GM18909 (cell line): ENCODE results near the gene MTHFSD.

Experiments used
- ATAC-seq: cut with Tn5 transposase; IDR thresholded peaks from one replicate; pipeline ENCODE4 v1.9.1; 2021; ENCODE audit warnings: mild to moderate bottlenecking; ENCODE audit not compliant: unreplicated experiment, poor library complexity

Gene MTHFSD

DNA sequence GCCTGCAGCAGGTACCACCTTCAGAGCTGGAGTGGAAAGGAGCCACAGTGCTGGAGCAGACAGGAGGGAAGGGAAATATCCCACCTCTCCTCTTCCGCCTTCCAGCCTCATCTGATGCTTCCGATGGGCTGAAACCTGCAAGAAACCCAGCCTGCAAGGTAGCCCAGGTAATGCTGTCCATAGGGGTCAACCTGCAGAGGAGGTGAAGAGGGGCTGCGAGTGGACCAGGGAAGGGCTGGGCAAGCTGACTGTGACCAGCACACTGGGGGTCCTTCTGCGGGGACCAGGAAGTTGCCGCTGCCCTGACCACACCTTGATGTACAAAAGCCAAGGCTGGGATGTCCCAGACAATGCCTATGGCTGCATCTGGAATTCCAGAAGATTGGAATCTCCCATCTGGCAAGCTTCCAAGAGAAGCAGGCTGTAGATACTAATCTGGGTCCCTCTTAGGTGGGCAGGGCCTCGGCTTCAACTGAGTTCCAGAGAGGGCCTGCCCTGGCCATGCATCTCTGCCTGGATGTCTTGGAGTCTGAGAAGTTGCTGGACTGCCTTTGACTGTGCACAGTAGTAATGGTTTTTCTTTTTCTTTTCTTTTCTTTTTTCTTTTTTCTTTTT lies 29.1 kb upstream of the MTHFSD start:
- ATAC-seq = no peak

DNA sequence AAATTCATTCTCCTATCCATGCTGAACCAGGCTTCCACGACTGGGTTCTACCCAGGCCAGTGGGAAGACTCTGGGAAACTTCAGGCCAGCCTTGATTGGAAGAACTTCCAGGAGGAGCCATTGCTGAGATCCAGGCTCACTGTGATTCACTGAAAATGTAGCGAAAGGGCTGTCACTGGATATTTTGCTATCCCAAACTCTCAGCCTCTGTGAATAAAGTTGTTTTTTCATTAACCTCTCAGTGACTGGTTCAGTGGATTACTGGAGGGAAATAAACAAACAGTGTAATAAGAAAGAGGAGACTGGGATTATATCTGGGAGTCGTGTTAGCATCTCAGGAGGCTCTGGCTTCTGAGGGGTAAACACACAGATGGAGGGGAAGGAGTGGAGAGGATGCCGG lies 26.4 kb upstream of the MTHFSD start:
- no peak for ATAC-seq

DNA sequence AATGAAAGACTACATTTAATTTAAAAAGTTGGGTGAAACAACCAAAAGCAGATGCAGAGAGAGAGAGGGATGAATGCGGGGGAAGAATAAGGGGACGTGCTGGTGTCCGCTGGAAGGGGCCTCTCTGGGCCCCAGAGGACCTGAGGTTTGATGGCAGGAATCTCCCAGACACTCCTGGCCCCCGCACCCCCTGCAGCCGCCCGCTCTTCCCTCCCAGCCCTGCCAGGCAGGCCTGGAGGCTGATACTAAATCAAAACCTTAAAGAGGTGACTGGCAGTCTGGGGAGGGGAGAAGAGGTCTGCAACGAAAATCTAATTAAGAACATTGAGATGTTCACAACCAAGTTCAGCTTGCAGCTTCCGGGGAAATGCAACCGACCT lies 25.7 kb upstream of the MTHFSD start:
- ATAC-seq = no peak

DNA sequence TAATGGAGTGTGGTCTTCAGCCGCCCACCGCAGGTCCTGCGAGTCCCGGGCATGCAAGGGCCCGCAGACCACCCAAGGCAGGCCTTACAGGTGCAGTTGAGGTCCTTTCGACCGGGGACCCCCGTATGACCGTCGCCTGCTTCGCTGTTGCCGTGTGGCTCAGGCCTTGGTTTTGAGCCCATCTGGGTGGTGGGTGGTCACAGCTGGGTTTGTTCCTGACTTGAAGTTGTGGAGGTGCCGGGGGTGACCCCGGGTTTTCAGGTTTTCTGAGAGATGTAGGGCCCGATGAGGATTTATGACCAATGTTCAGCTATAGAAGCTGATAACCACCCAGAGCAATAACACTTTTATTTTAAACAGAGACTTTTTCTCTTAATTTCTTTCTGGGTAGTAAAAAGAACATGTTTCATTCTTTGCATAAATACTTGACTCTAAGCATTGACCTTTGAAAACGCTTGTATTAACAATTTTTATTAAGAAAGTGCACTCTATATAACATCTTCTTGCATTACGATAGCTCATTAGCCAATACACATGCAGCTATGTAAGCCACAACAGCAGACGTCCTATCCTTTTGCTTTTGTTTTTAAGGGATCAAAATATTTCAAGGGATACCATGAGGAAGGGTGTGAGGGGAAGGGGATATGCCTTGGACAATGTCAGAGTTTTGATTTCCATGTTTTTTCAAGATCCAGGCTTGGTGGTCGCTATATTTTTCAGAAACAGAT lies 25.2 kb upstream of the MTHFSD start:
- no peak for ATAC-seq

DNA sequence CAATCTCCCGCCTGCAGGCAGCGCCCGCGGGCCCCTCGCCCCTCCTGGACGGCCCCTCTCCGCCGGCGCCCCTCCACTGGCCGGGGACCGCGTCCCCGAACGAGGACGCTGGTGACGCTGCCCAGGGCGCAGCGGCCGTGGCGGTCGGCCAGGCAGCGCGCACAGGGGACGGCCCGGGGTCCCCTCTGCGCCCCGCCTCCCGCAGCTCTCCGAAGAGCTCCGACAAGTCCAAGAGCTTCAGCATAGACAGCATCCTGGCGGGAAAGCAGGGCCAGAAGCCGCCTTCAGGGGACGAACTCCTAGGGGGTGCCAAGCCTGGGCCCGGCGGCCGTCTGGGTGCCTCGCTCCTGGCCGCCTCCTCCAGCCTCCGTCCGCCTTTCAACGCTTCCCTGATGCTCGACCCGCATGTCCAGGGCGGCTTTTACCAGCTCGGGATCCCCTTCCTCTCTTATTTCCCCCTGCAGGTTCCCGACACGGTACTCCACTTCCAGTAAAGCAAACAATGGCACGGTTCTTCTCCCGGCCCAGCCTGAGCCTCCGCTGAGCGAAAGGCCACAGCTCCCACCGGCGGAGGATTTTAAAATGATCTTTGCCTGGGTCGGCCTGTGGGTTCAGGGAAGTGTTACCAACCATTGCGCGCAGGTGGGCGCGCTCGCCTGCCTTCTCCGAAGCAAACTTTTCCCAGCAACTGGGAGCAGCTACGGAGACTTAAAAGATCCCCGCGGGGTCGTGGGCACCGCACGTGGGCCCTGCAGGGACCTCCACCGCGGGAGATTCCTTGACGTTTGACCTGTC lies 24.4 kb upstream of the MTHFSD start:
- no peak for ATAC-seq

DNA sequence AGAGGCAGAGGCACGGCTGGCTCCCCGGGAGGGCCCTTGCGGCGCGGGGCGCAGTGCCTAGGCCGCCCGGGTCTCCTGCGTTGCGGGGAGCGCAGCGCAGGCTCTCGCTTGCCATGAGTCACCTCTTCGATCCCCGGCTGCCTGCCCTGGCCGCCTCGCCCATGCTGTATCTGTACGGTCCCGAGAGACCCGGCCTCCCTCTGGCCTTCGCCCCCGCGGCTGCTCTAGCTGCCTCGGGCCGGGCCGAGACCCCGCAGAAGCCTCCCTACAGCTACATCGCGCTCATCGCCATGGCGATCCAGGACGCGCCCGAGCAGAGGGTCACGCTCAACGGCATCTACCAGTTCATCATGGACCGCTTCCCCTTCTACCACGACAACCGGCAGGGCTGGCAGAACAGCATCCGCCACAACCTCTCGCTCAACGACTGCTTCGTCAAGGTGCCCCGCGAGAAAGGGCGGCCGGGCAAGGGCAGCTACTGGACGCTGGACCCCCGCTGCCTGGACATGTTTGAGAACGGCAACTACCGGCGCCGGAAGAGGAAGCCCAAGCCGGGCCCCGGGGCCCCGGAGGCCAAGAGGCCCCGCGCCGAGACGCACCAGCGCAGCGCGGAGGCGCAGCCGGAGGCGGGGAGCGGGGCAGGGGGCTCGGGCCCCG lies 23.7 kb upstream of the MTHFSD start:
- ATAC-seq = no peak

DNA sequence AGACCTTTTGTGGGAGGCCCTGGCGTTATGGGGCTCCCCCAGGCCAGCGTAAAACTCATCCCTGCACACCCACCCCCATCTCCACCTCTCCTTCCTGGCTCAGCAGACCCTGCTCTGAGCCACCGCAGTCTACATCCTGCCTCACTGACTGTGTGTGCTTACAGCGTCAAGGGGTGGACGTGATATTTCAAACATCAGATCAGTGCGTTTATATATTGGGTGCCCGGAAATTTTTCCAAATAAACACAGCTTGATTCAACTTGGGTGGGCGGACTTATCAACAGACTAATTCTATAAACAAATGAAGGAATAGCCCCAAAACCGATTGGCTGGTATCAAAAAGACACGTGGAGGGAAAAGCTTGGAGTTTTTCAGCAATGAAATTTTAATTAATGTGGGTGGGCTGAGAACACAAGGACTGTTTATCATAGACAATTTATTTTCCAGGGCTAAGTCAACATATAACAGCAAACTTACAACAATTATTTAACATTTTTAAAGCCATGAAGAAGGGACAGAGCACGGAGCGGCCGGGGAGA lies 23.1 kb upstream of the MTHFSD start, which contains the start of gene FOXL1:
Gene FOXL1, plus strand, starts transcription at position 489 of the 539 bp plus-strand sequence. CDS start 175 bp downstream, outside the sequence.
- no peak for ATAC-seq

DNA sequence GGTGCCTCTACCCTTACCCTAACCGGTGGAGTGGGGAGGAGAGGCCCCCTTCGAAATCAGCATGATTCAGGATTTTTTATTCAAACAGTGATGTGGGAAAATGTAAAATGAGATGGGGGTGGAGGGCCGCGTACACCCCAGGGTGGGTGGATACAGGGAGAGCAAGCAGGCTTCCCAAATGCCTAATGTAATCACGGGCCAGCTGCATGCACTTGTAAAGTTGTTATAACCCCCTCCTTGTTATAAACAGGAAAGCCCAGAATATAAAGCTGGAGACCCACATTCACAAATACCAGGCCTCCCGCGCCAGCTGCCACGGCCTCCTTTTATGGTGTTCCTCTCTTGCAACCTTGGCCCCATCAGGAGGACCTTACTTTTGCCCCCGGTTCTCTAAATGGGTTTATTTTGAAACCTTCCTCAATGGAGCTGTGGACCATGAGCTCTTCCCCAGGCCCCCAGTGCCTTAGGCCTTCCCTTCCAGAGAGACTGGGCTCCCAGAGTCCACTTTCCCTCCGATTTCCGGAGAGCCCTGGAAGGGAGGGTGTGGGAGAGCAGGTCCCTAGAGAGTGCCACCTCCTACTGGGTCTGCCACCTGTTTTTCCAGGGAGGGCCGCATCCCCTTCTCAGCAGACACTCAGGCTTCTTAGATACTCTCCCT lies 22.4 kb upstream of the MTHFSD start:
- ATAC-seq = no peak

DNA sequence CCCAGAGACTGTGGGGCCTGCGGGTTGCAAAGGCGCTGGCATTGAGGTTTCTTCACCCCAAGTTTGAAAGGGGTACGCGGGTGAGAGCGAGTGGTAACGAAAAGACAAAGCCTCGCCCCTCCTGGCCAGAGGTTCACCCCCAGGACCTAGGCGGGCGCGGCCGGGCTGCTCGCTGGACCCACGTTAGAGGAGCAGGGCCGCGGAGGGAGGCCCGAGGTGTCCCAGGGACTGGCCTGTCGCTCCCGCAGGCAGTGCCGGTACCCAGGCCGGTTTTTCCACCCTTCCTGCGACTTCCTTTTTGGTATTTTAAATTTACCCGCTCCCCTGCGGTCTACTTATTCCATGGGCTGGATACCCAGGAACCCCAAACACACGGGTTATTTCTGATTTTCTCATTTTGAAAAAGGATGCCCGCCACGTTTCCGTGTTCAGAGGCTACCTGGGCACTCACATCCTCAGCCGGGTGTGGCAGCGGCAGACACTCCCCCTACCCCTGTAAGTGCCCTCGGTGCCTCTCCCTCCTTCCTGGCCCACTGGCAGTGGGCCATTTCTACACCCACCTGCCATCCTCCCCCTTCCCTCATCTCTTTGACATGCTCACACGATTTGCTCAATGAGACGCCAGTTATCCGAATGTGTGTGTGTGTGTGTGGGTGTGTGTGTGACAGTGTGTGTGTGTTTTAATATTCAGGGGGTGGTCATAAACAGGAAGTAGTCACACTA lies 21.7 kb upstream of the MTHFSD start:
- ATAC-seq = no peak

DNA sequence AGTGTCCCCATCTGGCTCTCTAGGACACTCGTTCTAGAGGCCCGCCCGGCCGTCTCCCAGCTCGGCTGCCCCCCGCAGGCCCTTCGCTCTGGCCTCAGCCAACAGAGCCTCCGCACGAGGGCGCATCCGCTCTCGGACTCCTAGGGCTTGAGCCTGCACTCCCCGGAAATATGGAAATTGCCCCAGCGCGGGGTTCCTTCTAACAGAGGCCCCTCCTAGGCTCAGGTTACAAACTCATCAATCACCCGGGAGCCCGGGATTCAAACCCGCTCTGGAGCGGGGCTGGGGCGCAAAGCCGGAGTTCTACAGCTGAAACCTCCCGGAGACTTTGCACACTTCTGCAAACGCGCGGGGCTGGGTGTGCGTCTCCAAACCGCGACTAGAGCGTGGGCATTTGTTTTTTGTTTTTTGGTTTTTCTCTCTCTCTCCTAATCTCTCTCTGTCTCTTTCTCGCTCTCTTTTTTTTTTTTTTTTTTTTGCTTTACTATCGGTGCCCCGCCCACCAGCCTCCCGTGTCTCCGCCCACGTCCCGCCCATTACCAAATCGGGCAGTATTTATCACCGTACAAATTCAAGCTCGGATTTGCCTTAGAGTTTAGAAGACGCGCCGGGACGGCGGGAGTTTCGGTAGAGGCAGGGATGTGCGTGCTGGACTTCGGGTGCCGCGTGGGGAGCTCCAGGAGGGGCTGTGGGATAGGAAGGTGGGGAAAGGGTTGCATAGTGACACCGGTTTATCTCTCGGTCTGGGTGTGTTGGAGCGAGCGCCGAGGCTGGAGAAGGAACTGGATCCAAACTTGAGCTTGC lies 20.9 kb upstream of the MTHFSD start:
- no peak for ATAC-seq

DNA sequence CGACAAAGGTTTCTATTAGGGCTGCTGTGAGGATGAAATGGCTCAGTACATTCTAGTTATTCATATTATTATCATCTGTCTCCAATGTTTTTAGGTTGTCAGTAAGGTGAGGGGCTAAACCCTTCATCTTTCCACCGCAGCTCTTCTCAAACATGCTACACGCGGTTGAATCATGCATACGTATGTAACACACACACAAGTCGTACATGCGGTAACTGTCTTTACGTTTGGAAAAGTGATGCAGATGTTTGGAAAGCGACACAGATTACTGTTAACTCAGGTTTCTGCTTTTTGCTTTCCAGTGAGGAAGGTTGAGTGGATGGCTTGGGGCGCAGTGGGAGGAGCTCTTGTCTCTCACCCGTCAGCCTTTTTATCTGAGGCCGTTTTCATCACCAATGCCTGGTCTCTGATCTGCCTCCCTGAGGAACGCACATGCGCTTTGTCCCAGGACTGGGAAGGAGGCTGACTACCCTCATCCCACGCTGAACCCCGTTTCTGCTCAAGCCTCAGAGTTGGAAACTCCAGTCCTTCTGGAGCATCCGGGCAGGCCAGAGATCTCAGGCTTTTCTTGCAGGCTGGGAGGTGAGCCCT lies 20.2 kb upstream of the MTHFSD start:
- ATAC-seq = no peak

DNA sequence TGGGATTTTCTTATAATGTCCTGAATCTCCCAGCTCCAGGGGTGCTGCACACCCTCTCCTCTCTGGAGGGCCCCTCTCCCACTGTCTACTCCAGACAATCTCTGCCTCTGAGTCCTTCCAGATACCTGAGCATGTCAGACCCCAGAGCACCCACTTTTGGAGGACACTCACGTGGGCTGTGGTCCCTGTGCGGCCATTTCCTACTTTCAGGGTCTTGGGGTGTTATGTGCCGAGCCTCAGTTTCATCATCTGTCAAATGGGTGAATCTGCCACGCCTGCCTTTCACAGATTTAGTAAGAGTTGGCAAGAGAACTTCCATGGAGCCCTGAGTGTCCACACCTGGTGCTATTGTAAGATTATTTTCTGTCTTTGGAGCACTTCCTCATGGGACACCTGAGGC lies 19.6 kb upstream of the MTHFSD start:
- no peak for ATAC-seq

DNA sequence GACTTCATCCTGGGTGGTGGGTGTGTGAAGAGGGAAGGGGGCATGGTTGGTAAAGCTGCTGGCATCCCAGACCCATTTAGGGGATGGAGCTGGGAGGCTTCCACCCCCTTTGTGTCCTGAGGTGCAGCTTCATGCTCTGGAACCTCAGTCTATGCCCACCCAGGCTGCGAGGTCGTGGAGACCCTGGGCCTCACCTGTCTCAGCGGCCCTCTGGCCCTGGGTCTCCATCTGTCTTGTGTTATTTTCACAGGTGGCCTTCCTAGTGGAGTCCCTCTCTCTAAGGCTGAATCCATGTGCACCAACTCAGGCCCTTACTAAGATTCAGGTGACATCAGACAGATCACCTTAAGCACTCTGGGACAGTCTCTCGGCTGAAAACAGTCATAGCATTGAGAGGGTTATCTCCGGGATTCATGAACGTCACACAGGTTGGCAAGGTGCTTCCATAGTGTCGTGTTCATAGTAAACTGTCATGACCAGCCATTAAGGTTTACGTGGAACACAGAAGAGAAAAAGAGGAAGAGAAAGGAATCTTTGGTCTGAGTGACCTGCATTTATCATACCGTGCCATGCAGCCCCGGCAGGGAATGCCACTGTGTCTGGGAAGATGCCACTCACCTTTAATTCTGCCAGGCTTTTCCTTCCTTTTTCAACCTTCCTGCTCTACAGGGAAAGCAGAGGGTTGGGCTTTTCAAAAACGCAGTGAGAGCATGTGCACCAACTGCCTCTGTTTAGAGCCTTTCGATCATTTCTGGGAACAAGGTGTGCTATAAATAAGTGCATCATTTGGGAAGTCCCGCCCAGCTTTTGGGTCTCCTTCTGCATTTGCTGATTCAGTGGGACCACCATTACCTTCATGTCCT lies 18.8 kb upstream of the MTHFSD start:
- no peak for ATAC-seq

DNA sequence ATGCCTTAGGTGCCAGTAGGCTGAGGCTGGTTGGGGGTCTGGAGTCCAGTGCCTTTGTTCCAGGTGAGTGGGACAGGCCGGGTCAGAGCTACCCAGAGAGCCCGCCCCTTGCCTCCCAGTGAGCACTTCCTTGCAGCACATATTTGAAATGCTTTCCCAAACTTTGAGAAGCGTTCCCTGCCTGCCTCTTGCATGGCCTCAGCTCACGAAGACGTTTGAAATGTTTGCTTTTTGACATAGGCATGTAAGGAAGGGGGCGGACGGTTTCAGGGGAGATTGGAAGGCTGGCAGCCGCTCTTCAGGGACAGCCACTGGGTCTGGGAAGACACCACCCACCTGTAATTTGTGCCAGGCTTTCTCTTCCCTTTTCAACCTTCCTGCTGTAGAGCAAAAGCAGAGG lies 18.2 kb upstream of the MTHFSD start:
- ATAC-seq = no peak

DNA sequence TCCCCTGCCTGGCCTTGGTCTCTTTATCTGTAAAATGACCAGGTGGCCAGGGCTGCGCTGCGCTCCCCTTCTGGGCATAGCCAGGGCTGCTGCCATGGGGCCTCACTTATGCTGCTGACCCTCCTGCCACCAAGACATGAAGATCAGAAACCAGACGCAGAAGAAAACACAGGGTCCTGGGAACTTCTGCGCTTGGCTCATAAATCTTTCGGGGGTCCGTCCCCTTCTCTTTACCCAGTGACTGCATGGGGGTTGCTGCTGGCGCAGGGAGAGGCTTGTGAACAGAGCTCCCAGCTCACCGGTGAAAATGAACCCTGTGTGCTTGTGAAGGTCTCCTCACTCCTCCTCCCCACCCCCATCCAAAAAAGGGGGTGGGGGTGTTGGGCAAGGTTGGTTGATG lies 17.6 kb upstream of the MTHFSD start:
- no peak for ATAC-seq

DNA sequence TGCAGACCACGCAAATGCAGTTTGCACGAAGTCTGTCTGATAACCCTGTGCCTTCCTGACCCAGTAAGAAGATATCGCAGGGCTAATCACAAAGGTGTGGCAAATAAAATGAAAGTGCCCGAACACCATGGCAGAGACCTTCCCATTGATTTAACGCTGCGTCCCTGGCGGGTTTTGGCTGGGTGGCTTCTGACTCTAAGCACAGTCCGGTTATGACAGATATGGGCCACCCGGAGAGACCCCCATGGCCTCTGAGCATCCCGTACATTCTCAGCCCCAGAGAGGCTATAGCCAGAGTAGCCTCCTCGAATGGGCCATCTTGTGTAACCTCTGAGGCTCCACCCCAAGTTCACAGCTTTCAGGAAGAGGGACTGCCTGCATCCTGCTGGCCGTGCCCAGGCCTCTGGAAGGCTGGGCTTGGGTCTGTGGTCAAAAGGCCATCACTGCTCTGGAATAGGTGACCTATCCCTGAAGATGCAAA lies 17.0 kb upstream of the MTHFSD start:
- ATAC-seq = no peak

DNA sequence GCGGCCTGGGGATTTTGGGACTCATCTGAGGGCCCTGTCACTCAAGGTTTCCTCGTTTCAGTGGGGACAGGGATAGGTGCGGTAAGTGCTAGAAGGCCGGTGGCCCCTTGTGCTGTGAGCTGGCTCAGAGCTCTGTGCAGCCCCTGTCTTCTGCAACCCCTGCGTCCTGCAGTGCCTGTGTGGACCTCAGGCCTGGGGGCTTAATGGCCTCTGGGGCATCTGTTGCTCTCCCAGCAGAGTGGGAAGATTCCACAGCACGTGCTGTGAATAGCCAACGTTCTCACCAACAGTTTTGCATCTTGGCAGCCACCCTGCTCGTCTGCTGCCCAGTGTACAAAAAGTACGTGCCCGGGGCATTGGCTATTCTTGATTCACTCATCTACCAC lies 16.5 kb upstream of the MTHFSD start:
- no peak for ATAC-seq
